ENCODE measurements around the gene CCNL1.

The CCNL1 gene

GRCh38 chr3:157154563-157155330, 5.2 kb downstream of the CCNL1 start:
- 90% methylated on average over 5 of the region's 6 CpGs for WGBS
- Histone ChIP-seq H3K27me3 (ENCODE audit: insufficient read depth, low read length) (no peaks in the 10 kb centered on the region), H3K27ac (ENCODE audit: low read depth, low read length) (no peak overlapping the region), H3K9ac (ENCODE audit: low read depth, low read length) (no peak overlapping the region), H3K4me3 (ENCODE audit: low read length) (peak overlapping the region; percentile 16; the same call in 1 of the 2 replicates), H3K36me3 (ENCODE audit: insufficient read depth, low read length) (peaks cover 94% of the 10 kb centered on the region), H3K4me1 (ENCODE audit: insufficient read depth, low read length) (peaks cover 40% of the 10 kb centered on the region), H3K9me3 (ENCODE audit: insufficient read depth, low read depth, low read length) (no peaks in the 10 kb centered on the region)

DNA sequence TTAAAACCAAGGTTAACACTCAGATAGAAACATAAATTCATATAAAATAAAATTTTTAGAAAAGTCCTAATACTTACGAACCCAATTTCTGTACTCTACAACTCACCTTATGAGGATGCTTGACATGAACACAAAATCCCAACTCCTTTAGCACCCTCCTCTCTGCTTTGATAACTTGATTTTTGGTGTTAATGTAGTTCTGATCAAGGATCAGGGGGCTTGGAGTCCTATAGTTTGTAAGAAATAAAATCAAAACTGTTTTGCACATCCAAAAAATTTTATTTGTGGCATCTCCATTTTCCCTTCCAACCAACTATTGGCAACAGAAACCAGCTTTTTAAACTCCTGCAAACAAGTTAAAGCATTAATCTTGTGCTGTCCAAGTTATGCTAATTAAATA, 7.0 kb downstream of the CCNL1 start:
- Histone ChIP-seq H3K9ac (ENCODE audit: low read depth, low read length) (no peak overlapping the region), H3K9me3 (ENCODE audit: insufficient read depth, low read depth, low read length) (no peaks in the 10 kb centered on the region), H3K27ac (ENCODE audit: low read depth, low read length) (no peak overlapping the region), H3K27me3 (ENCODE audit: insufficient read depth, low read length) (no peaks in the 10 kb centered on the region), H3K4me3 (ENCODE audit: low read length) (no peak overlapping the region), H3K4me1 (ENCODE audit: insufficient read depth, low read length) (peaks cover 30% of the 10 kb centered on the region; the same call in 1 of the 2 replicates), H3K36me3 (ENCODE audit: insufficient read depth, low read length) (peaks cover 100% of the 10 kb centered on the region)
- WGBS = 100% methylated on average over 1 of the region's 1 CpG

- no peak overlapping the region for H3K27ac ChIP-seq (ENCODE audit: low read depth, low read length)
- peaks cover 26% of the 10 kb centered on the region; the same call in 1 of the 2 replicates for H3K4me1 ChIP-seq (ENCODE audit: insufficient read depth, low read length)
- H3K27me3 ChIP-seq (ENCODE audit: insufficient read depth, low read length) = no peaks in the 10 kb centered on the region
- WGBS = 100% methylated on average over 1 of the region's 2 CpGs
- H3K9me3 ChIP-seq (ENCODE audit: insufficient read depth, low read depth, low read length) = no peaks in the 10 kb centered on the region
- H3K36me3 ChIP-seq (ENCODE audit: insufficient read depth, low read length) = peaks cover 100% of the 10 kb centered on the region
- H3K9ac ChIP-seq (ENCODE audit: low read depth, low read length) = no peak overlapping the region
- no peak overlapping the region for H3K4me3 ChIP-seq (ENCODE audit: low read length)
These were observed 7.5 kb downstream of the CCNL1 start for GRCh38 chr3:157152438-157152837.

DNA sequence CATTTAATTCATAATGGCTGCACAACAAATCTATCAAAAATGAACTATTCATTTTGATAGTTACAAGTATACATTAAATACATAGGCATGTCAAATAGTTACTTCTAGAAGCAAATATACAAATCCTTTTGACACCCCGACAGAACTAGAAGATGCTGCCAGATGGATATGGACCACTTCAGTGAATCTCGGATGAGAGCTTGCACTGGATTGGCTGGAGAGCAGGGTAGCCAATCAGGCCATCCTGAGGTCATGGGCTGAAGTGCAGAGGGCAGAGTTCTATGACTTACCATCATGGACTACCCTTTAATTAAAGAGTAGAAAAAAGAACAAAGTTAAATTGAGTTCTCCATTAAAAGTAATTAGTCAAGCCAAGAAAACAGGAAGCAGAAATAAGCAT, 8.3 kb downstream of the CCNL1 start:
- 95% methylated on average over 2 of the region's 2 CpGs for WGBS
- peaks cover 18% of the 10 kb centered on the region; the same call in 1 of the 2 replicates for H3K4me1 ChIP-seq (ENCODE audit: insufficient read depth, low read length)
- no peak overlapping the region for H3K9ac ChIP-seq (ENCODE audit: low read depth, low read length)
- H3K36me3 ChIP-seq (ENCODE audit: insufficient read depth, low read length) = peaks cover 100% of the 10 kb centered on the region
- H3K4me3 ChIP-seq (ENCODE audit: low read length) = no peak overlapping the region
- H3K27ac ChIP-seq (ENCODE audit: low read depth, low read length) = no peak overlapping the region
- no peaks in the 10 kb centered on the region for H3K9me3 ChIP-seq (ENCODE audit: insufficient read depth, low read depth, low read length)
- no peaks in the 10 kb centered on the region for H3K27me3 ChIP-seq (ENCODE audit: insufficient read depth, low read length)

- no peak overlapping the region for H3K27ac ChIP-seq (ENCODE audit: low read depth, low read length)
- H3K9ac ChIP-seq (ENCODE audit: low read depth, low read length) = no peak overlapping the region
- 90% methylated on average over 1 of the region's 1 CpG for WGBS
- peaks cover 14% of the 10 kb centered on the region; the same call in 1 of the 2 replicates for H3K4me1 ChIP-seq (ENCODE audit: insufficient read depth, low read length)
- H3K9me3 ChIP-seq (ENCODE audit: insufficient read depth, low read depth, low read length) = no peaks in the 10 kb centered on the region
- no peaks in the 10 kb centered on the region for H3K27me3 ChIP-seq (ENCODE audit: insufficient read depth, low read length)
- peaks cover 100% of the 10 kb centered on the region for H3K36me3 ChIP-seq (ENCODE audit: insufficient read depth, low read length)
- no peak overlapping the region for H3K4me3 ChIP-seq (ENCODE audit: low read length)
These were observed 8.8 kb downstream of the CCNL1 start for GRCh38 chr3:157151151-157151550.

GRCh38 chr3:157149136-157149696, 10.7 kb downstream of the CCNL1 start:
- no peaks in the 10 kb centered on the region for H3K27me3 ChIP-seq (ENCODE audit: insufficient read depth, low read length)
- no peak overlapping the region for H3K27ac ChIP-seq (ENCODE audit: low read depth, low read length)
- no peaks in the 10 kb centered on the region for H3K9me3 ChIP-seq (ENCODE audit: insufficient read depth, low read depth, low read length)
- WGBS = 100% methylated on average over 5 of the region's 5 CpGs
- H3K9ac ChIP-seq (ENCODE audit: low read depth, low read length) = no peak overlapping the region
- H3K36me3 ChIP-seq (ENCODE audit: insufficient read depth, low read length) = peaks cover 100% of the 10 kb centered on the region
- no peaks in the 10 kb centered on the region for H3K4me1 ChIP-seq (ENCODE audit: insufficient read depth, low read length)
- no peak overlapping the region for H3K4me3 ChIP-seq (ENCODE audit: low read length)

DNA sequence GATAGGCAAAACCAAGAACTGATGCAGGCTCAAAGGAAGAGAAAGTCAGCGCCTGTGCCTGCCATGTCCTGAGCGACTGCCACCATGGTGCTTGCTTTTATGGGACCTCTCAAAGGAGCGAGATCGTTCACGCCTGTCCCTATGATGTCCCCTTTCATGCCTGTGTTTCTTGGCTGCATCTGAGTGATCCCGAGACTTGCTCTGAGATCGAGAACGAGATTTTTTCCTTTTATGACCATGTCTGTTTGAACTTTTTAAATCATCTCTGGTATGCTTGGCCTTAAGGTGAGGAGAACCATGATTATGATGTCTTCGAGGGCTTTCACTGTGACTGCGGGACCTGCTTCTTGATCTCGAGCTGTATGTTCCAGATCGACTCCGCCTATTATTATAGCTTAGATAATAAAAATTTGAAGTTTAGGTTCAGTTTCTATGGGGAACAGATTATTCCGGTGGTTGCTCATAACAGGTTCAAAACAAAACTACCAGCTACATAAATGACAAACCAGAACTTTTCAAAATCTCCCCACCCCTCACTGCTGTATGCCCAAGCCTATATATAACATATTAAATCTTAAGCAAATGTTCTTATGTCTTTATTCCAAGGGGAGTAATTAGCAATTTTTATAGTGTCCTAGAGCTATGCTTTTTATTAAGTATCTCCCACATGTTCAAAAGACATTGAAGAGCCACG, 11.6 kb downstream of the CCNL1 start:
- Histone ChIP-seq H3K9ac (ENCODE audit: low read depth, low read length) (no peak overlapping the region), H3K27ac (ENCODE audit: low read depth, low read length) (no peak overlapping the region), H3K4me1 (ENCODE audit: insufficient read depth, low read length) (no peaks in the 10 kb centered on the region), H3K4me3 (ENCODE audit: low read length) (no peak overlapping the region), H3K36me3 (ENCODE audit: insufficient read depth, low read length) (peaks cover 100% of the 10 kb centered on the region), H3K27me3 (ENCODE audit: insufficient read depth, low read length) (no peaks in the 10 kb centered on the region), H3K9me3 (ENCODE audit: insufficient read depth, low read depth, low read length) (no peaks in the 10 kb centered on the region)
- 97% methylated on average over 14 of the region's 15 CpGs for WGBS

- H3K36me3 ChIP-seq (ENCODE audit: insufficient read depth, low read length) = peaks cover 89% of the 10 kb centered on the region
- H3K27ac ChIP-seq (ENCODE audit: low read depth, low read length) = no peak overlapping the region
- H3K4me1 ChIP-seq (ENCODE audit: insufficient read depth, low read length) = no peaks in the 10 kb centered on the region
- H3K27me3 ChIP-seq (ENCODE audit: insufficient read depth, low read length) = no peaks in the 10 kb centered on the region
- WGBS = 97% methylated on average over 5 of the region's 5 CpGs
- H3K4me3 ChIP-seq (ENCODE audit: low read length) = no peak overlapping the region
- no peak overlapping the region for H3K9ac ChIP-seq (ENCODE audit: low read depth, low read length)
- no peaks in the 10 kb centered on the region for H3K9me3 ChIP-seq (ENCODE audit: insufficient read depth, low read depth, low read length)
These were observed 12.7 kb downstream of the CCNL1 start for GRCh38 chr3:157147099-157147803.

GRCh38 chr3:157145606-157146322, 14.2 kb downstream of the CCNL1 start:
- no peak overlapping the region for H3K27ac ChIP-seq (ENCODE audit: low read depth, low read length)
- no peak overlapping the region for H3K9ac ChIP-seq (ENCODE audit: low read depth, low read length)
- no peaks in the 10 kb centered on the region for H3K9me3 ChIP-seq (ENCODE audit: insufficient read depth, low read depth, low read length)
- no peaks in the 10 kb centered on the region for H3K4me1 ChIP-seq (ENCODE audit: insufficient read depth, low read length)
- H3K27me3 ChIP-seq (ENCODE audit: insufficient read depth, low read length) = no peaks in the 10 kb centered on the region
- H3K36me3 ChIP-seq (ENCODE audit: insufficient read depth, low read length) = peaks cover 75% of the 10 kb centered on the region
- H3K4me3 ChIP-seq (ENCODE audit: low read length) = no peak overlapping the region
- 100% methylated on average over 2 of the region's 2 CpGs for WGBS

GRCh38 chr3:157142315-157142714, 17.6 kb downstream of the CCNL1 start:
- no peak overlapping the region for H3K27ac ChIP-seq (ENCODE audit: low read depth, low read length)
- H3K4me1 ChIP-seq (ENCODE audit: insufficient read depth, low read length) = no peaks in the 10 kb centered on the region
- 88% methylated on average over 5 of the region's 5 CpGs for WGBS
- no peak overlapping the region for H3K9ac ChIP-seq (ENCODE audit: low read depth, low read length)
- no peak overlapping the region for H3K4me3 ChIP-seq (ENCODE audit: low read length)
- peaks cover 40% of the 10 kb centered on the region for H3K36me3 ChIP-seq (ENCODE audit: insufficient read depth, low read length)
- no peaks in the 10 kb centered on the region for H3K9me3 ChIP-seq (ENCODE audit: insufficient read depth, low read depth, low read length)
- H3K27me3 ChIP-seq (ENCODE audit: insufficient read depth, low read length) = no peaks in the 10 kb centered on the region

Measured in HUES64 (cell line).